HG03066 (cell line): ENCODE results near the gene MMS22L.

Source experiments
- ATAC-seq: cut with Tn5 transposase; IDR thresholded peaks from one replicate; pipeline ENCODE4 v1.9.1; 2021; ENCODE audit warnings: low read depth; ENCODE audit not compliant: unreplicated experiment

The MMS22L gene, protein sequence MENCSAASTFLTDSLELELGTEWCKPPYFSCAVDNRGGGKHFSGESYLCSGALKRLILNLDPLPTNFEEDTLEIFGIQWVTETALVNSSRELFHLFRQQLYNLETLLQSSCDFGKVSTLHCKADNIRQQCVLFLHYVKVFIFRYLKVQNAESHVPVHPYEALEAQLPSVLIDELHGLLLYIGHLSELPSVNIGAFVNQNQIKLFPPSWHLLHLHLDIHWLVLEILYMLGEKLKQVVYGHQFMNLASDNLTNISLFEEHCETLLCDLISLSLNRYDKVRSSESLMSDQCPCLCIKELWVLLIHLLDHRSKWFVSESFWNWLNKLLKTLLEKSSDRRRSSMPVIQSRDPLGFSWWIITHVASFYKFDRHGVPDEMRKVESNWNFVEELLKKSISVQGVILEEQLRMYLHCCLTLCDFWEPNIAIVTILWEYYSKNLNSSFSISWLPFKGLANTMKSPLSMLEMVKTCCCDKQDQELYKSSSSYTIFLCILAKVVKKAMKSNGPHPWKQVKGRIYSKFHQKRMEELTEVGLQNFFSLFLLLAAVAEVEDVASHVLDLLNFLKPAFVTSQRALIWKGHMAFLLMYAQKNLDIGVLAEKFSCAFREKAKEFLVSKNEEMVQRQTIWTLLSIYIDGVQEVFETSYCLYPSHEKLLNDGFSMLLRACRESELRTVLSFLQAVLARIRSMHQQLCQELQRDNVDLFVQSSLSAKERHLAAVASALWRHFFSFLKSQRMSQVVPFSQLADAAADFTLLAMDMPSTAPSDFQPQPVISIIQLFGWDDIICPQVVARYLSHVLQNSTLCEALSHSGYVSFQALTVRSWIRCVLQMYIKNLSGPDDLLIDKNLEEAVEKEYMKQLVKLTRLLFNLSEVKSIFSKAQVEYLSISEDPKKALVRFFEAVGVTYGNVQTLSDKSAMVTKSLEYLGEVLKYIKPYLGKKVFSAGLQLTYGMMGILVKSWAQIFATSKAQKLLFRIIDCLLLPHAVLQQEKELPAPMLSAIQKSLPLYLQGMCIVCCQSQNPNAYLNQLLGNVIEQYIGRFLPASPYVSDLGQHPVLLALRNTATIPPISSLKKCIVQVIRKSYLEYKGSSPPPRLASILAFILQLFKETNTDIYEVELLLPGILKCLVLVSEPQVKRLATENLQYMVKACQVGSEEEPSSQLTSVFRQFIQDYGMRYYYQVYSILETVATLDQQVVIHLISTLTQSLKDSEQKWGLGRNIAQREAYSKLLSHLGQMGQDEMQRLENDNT

DNA sequence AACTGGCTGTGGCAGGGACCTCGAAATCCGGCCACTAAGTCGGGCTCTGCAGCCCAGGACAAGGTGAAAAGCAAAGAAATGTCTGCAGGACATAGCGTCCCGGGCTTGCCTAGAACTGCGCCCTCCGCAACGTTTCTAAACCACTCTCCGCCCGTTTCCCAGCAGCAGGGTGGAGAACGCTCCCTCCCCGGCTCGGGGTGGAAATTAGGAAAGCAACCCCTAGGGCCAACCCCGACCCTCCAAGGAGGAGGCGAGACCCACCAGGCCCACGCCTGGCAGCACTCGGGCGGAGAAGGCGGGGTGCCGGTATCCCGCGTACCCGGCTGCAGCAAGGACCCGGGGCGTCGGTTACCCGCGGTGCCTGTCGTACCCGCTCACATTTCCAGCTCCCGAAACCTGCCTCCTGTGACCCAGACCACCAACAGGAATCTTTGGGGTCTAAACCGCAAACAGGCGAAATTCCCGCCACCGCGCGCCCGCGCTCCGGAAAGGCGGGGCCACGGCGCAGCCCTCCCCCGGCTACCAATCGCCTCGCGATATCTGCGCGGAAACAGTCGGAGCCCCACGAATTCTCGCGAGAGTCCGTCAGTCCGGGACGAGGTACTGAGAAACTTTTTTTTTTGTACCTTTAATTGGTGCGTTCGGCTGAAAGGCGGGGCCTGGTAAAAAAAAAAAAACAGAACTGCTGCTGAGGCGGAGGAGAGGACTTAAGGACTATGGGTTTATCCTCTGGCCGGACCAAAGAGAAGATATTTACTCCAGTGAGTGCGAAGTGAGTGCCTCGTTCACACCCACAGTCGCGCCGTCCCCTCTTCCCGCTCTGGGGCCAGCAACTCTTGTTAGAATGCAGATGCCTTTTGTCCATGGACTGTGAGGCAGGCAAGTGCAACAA is at the start of gene MMS22L:
Gene MMS22L, minus strand, starts transcription at position 491 of the 892 bp plus-strand sequence. CDS start 739 bp downstream, outside the sequence.
- peak; percentile 94 for ATAC-seq

DNA sequence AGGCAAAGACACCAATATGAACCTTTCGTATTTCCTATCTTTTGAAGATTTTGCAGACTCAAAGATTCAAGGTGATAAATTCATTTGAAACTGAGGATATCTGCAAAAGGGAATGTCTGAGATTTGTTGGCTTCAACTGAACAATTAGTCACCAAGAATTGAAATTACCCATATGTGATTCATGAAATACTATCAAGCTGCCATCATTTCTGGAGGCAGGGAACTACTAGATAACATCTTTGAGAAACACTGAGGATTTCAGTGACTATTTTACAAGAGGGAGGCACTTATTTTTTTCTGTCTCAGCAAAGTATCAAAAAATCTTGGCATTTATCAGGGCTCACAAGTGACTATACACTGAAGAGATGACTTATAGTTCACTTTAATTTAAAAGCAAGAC is 39.8 kb upstream of the MMS22L start:
- ATAC-seq = no peak

DNA sequence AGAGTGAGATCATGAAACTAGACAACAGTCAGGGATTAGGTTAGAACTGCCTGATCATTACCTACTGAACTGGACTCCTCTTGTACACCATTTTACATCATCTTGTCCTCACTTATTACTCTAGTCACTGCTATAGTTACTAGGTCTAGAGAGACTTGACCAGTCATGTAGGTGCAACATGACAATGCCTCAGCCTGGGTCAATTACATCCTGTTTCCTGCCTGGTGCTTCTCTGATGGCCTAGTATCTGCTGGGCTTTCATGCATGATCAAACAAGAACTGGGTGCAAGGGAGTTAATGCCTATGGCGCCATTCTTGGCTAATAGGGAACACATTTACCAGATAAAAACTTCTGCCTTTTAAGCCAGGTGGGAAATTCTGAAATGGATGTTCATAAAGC is 39.2 kb upstream of the MMS22L start:
- no peak for ATAC-seq

DNA sequence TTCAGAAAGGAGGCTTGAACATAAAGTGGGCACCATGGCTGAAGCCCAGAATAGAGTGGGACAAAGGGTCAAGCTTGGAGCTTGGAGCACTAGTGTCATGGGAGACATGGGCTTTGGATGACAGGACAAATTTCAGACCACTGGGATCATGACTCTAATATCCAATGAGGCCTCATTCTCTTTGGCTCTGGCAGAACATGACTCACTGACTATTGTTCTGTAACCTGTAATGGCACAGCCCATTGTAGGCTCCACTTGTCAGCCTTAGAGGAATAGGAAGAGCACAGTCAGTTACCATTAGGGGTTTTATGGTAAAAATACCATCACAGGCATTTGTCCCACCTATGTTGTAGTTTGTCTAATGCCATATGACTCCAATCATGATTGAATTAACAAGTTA is 34.0 kb upstream of the MMS22L start:
- ATAC-seq = no peak

DNA sequence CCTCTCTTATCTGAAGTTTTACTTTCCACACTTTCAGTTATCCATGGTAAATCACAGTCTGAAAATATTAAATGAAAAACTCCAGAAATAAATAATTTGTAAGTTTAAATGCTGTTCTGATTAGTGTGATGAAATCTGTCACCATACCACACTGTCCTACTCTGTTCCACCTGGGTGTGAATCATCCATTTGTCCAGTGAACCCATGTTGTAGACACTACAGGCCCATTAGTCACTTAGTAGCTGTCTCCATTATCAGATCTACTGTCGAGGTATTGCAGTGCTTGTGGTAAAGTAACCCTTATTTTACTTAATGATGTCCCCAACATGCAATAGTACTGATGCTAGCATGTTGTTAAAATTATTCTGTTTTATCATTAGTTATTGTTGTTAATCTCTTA is 29.2 kb upstream of the MMS22L start:
- ATAC-seq = no peak

DNA sequence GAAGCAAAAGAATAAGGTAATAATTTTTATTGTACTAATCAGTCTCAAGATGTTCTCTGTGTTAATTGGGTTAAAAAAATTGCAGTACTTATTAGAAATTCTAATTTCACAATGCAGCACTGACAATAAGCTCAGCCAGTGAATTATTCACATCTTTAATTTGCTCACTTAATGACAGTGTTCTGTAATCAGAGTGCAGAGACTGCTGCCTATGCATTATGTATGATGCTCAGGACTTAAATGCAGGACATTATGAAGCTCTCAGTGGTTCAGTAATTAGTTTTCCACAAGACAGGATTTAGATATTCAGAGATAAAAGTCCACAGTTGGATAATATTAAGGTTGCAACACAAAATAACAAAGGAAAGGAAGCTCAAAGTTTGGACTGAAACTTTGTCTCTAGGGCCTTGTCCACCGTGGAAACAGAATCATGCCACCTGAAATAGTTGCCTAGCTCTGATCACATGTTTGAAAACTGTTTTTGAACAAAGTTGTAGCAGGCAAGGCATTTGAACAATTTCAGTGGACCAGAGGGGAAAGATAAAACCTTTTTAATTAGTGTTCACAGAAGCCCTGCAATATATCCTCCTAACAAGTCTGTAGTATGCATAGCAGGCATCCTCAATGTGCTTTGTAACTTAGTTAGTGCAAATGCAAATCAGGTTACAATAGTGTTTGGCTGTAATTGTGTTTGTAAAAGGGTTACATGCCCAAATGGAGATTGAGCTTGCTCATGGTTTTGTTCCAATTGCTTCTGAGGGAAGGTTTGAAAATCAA is 23.7 kb upstream of the MMS22L start:
- no peak for ATAC-seq

DNA sequence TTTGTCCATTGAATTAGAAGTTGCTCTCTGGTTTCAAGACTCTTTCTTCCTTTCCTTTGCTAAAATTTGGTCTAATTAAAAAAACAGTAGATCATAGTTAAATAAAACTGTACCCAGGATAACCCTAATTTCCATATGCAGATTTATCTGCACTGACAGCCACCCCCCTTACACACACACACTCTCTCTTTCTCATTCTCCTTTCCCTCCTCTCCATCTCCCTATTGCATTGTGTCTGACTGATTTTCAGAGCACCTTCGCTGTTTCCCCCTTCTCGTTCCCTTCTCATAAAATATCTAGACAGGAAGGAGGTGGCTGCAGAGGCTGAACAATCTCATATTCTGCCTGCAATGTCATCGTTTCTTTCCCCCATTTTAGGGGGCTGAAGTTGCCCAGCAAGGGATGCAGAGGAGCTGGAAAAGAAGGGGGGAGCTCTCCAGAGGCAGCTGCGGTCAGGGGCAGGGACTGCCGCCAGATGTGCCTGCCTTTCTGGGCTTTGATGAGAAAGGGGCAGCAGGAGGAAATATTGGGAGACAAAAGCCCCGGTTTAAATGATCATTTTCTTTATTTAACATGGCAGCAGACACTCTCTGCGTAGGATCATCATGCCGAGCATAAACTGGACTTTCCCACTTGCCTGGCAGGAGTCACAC is 22.5 kb upstream of the MMS22L start:
- ATAC-seq = no peak

DNA sequence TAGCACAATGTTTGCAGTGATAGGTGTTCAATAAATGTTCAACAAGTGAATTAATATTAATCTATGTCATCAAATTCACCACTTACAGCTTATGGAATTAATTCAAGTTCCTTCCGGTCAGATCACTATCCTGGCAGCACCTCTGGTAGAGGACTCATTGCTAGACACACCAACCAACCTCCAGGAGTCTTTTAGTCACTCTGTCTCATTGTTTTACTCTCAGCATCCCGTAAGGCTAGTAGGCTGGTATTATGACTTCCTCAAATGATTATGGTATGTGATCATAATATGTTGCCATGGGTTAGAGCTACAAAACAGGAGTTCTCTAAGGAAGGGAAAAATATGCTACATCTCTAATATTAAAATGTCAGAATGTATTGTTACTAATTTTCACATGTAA is 21.7 kb upstream of the MMS22L start:
- no peak for ATAC-seq

DNA sequence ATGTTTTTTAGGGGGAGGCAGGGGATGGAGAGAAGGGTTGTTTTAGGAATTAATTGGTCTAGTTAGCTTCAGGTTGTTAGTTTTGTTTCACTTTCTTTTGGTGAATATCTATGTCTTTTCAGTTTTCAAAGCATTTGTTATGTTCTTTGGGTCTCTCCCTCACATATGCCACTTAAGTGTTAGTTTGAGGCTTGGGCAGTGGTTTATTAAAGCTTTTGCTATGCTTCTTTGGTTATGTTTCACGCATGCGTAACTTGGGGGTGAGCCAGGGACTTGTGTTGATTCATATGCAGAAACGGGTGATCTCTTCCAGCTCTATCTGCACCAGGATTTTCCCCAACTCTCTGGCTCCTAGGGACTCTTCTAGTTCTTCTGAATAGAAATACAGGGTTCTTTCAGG is 11.4 kb upstream of the MMS22L start:
- ATAC-seq = no peak

DNA sequence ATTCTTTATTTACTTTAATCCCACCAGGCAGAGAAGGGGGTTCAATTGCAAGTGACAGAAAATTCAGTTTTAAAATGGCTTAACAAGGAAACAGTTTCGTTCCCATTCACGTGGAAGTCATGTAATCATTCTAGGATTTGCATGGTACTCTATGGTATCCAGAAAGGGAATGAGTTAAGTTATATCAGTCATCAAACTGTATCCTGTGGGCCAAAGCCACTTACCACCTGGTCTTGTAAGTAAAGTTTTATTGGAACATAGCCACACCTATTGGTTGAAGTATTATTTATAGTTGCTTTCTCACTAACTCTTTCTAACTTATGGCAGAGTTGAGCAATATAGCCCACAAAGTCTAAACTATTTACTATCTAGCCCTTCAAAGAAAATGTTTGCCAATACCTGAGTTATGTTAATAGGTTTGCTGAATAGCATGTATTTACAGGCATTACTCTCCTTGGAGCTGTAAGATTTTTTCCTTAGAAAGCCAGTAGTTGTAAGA is 10.2 kb upstream of the MMS22L start:
- ATAC-seq = no peak

DNA sequence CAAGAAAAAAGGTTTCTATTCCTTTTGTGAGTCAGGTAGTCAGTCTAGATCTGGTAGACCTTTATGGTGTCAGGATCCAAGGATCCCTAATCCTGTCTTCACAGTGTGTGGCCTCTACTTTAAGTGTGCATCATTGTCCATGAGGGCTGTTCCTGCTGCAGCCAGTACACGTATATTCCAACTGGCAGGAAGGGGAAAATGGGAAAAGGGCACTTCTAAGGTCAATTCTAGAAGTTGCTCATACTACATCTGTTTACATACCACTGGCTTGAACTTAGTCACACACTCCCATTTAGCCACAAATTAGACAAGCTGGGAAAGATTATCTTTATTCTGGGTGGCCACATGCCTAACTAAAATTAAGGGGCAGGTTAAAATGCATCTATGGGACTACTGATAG is 9.7 kb upstream of the MMS22L start:
- no peak for ATAC-seq

DNA sequence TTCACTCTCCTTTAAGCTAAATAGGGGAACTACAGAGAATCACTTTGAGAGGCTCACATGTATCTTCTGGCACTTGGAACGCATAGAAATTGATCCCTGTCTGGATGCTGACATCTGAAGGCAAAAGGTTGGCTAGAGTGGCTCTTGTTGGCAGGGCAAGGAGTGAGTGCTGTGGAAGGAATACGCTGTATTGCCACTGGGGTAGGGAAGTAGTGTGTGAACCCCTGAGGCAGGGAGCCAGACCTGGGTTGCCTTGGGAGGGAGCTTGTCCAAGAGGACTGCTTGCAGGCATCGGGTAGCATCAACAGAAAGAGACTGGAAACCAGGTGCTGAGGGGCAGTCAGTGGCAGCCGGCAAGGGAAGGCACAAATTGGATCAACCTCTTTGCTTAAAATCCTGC is 8.9 kb upstream of the MMS22L start:
- no peak for ATAC-seq

DNA sequence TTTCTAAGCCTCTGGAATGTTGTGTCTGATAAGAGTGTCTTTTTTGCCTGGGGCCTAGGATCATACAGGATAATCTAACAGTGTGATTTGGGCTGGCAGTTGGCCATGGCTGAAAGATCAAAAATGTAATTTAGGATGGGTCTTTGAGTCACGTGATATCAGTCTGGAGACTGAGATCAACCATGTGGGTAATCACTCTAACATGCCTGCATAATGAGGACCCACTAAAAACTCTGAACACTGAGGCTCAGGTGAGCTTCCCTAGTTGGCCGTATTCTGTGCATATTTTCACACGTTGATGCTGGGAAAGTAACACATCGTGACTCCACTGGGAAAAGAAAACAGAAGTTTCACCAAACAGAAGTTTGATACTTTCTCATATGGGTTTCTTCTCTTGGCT is 6.3 kb upstream of the MMS22L start:
- no peak for ATAC-seq

DNA sequence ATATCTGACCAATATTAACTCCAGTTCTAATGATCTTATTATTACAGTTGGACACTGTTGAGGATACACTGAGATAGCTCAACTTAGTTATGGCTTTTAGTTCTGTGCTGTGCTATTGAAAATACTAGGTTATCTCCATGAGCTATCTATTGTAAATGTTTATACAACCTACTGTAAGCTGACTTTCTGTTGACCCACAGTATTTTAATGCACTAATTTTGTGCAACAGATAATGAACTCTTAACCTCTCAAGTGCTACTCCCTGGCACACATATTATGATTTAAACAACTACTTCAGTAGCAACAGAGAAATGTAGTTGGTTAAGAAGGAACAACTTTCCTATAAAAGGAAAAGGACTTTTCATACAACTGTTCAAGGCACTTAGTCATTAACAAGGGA is 5.2 kb upstream of the MMS22L start:
- ATAC-seq = no peak

DNA sequence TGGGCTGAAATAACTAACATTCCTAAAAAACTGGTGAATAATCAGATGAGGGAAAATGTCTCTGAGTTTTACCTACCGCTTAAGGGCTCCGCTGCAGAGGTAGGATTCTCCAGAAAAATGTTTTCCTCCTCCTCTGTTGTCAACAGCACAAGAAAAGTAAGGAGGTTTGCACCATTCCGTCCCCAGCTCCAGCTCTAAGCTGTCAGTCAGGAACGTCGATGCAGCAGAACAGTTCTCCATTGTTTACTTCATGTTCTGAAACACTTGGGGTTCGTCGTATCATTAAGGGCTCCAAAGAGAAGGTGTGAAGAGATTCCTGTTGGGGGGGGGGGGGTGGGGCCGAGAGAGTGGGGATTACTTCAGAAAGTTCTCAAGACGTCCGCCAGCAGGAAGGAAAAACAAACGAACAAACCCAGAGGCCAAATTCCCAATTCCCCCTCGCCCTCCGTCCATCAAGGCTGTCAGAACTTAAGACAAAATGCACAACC is 734 bp downstream of the MMS22L start:
- ATAC-seq = peak; percentile 6

DNA sequence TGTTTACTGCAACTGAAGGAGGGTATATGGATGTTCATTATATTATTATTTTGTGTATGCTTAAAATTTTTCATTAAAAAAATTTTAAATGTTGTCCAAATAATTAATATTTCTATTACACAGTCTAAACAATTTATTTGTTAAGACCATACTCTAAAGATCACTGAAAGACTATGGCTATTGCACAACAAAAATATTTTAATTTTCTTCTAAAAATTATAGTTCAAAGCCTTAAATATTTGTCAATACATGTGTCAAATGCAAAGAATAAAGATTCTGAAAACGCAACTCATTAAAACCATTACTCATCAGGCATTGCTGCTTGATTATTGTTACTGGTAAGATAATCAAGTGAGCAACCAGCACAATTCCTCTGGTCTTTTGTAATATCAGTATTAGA is 2.2 kb downstream of the MMS22L start:
- ATAC-seq = no peak

DNA sequence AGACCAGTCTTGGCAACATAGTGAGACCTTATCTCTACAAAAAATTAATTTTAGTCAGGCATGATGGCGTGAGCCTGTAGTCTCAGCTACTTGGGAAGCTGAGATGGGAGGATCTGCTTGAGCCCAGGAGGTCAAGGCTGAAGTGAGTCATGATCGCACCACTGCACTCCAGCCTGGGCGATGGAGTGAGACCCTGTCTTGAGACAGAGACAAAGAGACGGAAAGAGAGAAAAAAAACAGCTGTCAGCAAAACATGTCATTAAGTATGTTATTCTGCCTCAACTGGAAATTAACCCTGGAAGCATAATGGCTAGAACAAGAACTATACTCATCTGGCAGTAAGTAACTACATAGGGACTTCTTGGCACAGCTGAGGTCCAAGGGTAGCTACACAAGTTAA is 7.2 kb downstream of the MMS22L start:
- ATAC-seq = no peak

DNA sequence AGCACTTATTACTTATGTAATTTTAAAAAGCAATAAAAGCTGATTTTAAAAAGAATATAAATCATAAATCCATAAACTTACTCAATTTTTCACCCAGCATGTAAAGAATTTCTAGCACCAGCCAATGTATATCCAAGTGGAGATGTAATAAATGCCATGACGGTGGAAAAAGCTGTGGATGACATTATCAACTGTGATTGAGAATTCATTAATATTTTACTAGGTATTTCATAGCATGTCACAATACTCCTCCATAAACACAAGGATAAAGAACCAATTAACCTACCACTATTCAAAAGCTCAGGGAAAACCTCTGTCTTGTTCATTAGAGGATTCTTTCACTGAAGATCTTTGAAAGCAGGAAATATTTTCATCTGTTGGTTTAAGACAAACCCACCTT is 13.2 kb downstream of the MMS22L start:
- ATAC-seq = no peak
